IPS-NIHi11 (cell line): Measurements from ENCODE around the gene SPAG5.

Experiments
- DNase-seq: peaks from one replicate; pipeline ENCODE4 v3.0.0; 2012; ENCODE audit warnings: mixed read lengths, low spot score

Gene SPAG5

GRCh38 chr17:28598799-28599310, at the start of gene SPAG5:
Gene SPAG5 (minus strand): TSS chr17:28599025. CDS start chr17:28598946, 79 bp downstream.
- DNase-seq, result peak; percentile 100

GRCh38 chr17:28646039-28646754, 47.4 kb upstream of the SPAG5 start:
- DNase-seq, result no peak

- no peak for DNase-seq
Observed at GRCh38 chr17:28645576-28645939, 46.7 kb upstream of the SPAG5 start.

- DNase-seq, result peak; percentile 99
Observed at GRCh38 chr17:28644787-28645575, 46.2 kb upstream of the SPAG5 start, which contains the start of gene BLTP2. Gene BLTP2 (minus strand): TSS chr17:28645158. CDS start chr17:28645056, 102 bp downstream.

- DNase-seq, result peak; percentile 76
Observed at GRCh38 chr17:28643983-28644786, 45.4 kb upstream of the SPAG5 start.

GRCh38 chr17:28641579-28641978, 42.8 kb upstream of the SPAG5 start:
- DNase-seq, result no peak

- no peak for DNase-seq
Observed at GRCh38 chr17:28635506-28635905, 36.7 kb upstream of the SPAG5 start.

GRCh38 chr17:28634206-28634865, 35.5 kb upstream of the SPAG5 start:
- no peak for DNase-seq

GRCh38 chr17:28626818-28627217, 28.0 kb upstream of the SPAG5 start:
- no peak for DNase-seq

- DNase-seq, result no peak
Observed at GRCh38 chr17:28624148-28624547, 25.3 kb upstream of the SPAG5 start.

- no peak for DNase-seq
Observed at GRCh38 chr17:28623696-28624095, 24.9 kb upstream of the SPAG5 start.

GRCh38 chr17:28622186-28622585, 23.4 kb upstream of the SPAG5 start:
- no peak for DNase-seq

- DNase-seq, result no peak
Observed at GRCh38 chr17:28620010-28620409, 21.2 kb upstream of the SPAG5 start.

- no peak for DNase-seq
Observed at GRCh38 chr17:28618464-28618863, 19.6 kb upstream of the SPAG5 start.

GRCh38 chr17:28616281-28616680, 17.5 kb upstream of the SPAG5 start:
- DNase-seq, result no peak

- no peak for DNase-seq
Observed at GRCh38 chr17:28615260-28615940, 16.6 kb upstream of the SPAG5 start.

- DNase-seq, result no peak
Observed at GRCh38 chr17:28613931-28614381, 15.1 kb upstream of the SPAG5 start, which contains the start of gene RSKR. Gene RSKR (minus strand): TSS chr17:28614185. CDS start chr17:28614161, 24 bp downstream.

GRCh38 chr17:28612936-28613872, 14.4 kb upstream of the SPAG5 start:
- DNase-seq, result peak; percentile 75

GRCh38 chr17:28612531-28612930, 13.7 kb upstream of the SPAG5 start:
- DNase-seq, result no peak

GRCh38 chr17:28610376-28610775, 11.6 kb upstream of the SPAG5 start:
- no peak for DNase-seq
